Stimulated activated CD8-positive, alpha-beta memory T cell treated with anti-CD3 and anti-CD28 coated beads, Interleukin-2, amount 100 ng/mL, for 48 hours (primary cell): ENCODE results near the gene CDH1.

Source experiments
- DNase-seq, 2 donors: peaks; one replicate each; pipeline ENCODE4 v3.0.0-alpha.2; 2020; ENCODE audit warnings: low read depth in 2 of 2

Gene CDH1

DNA sequence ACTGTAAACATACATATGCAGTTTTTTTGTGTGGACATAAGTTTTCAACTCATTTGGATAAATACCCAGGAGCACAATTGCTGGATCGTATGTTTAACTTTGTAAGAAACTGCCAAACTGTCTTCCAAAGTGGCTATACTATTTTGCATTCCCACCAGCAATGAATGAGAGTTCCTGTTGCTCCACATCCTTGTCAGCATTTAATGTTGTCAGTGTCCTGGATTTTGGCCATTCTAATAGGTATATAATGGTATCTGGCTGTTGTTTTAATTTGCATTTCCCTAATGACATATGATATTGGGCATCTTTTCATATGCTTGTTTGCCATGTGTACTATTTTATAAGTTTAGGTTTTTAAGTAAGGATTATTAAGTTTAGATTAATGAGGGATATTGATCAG lies 120.4 kb downstream of the CDH1 start:
- no peak for DNase-seq

DNA sequence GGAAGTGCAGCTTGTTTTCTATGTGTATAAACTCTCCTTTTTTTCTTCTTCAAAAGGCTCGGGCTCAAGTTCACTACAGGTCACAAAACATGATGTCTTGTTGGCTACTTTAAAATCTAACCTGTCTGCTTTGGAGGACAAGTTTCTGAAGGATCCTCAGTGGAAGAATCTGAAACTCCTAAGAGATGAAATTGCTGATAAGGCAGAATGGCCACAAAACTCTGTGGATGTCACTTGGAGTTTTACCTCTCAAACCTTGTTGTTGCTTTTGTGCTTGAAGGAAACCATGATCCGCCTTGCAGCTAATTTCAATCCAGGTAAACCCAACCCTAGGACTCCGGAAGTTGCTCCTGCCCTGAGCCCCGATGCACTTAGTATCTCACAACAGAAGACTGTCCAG lies 122.7 kb downstream of the CDH1 start:
- no peak for DNase-seq

DNA sequence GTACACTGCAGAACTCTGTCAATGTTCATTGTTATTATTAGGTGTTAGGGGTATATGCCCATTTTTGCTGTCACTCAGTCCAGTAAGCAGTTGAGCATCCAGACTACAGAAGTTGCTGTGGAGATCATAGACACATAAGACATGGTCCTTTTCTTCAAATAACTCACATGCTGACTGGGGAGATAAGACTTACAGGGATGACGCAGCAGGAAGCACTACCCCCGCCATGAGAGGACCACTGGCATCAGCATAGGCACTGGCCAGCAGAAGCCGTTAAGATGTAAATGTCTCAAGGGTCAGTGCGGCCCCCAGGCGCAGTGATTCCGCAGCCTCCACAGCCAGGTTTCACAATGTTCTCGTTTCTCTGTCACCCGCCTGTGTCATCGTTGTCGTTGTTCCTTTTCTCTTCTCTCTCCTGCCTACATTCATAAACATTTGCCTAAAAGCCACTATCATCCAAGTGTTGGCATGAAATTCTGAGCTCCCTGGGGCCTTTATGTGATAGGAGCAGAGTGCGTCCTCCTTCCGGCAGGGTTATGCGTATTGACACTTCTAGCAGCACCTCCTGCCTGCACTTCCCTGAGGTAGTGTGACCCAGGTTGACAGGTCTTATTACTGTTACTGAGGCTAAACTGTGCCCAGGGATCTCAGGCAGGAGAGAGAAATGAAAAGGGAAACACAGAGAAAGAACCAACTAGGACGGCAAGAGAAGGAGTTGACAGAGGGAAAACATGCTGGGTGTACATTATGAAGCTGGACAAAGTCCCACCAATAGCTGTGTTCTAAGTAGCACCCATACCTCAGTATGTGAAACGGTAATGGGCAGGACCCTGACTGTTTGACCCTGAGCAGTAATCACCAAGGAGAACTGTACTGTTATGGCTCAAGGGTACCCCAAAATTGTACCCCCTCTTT lies 124.1 kb downstream of the CDH1 start:
- no peak for DNase-seq

DNA sequence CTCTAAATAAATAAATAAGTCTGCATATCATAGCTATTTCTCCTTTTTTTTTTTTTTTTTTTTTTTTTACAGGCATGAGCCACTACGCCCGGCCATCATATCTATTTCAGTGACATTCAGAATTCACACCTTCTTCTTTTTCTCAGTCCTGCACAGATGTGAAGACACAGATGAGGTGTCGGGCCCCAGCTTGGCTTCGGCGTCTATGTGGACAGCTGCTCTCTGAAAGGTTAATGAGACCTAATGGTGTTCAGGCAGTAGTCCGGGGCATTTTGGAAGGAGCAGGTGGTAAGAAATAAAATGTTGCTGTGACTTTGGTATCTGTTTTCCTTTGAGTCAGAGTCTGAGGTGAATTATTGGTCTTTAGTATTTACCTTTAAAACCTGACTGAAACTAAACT lies 129.8 kb downstream of the CDH1 start:
- no peak for DNase-seq

DNA sequence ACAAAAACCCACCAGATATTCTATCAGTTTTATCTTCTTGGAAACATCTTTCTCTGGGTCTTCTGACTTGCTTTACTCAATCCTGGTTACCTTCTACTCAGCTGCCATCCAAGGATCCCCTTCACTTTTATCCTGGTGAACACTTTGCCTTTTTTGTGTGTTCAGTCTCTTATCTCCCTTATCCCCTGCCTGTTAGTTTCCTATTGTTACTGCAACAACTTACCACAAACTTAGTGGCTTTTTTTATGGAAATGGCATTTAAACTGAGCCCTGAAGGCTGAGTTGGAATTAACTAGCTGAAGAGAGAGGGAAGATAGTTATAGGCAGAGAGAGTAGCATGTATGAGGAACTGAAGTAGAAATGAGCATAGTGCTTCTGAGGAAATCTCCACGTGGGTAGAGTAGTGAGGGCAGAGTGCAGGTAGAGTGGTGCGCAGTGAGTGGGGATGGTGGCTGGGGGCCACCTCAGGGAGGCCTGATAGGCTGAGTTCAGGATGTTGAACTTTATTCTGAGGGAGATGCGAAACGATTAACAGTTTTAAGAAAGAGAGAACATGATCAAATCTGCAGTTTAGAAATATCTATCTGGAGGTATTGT lies 132.5 kb downstream of the CDH1 start:
- no peak for DNase-seq

DNA sequence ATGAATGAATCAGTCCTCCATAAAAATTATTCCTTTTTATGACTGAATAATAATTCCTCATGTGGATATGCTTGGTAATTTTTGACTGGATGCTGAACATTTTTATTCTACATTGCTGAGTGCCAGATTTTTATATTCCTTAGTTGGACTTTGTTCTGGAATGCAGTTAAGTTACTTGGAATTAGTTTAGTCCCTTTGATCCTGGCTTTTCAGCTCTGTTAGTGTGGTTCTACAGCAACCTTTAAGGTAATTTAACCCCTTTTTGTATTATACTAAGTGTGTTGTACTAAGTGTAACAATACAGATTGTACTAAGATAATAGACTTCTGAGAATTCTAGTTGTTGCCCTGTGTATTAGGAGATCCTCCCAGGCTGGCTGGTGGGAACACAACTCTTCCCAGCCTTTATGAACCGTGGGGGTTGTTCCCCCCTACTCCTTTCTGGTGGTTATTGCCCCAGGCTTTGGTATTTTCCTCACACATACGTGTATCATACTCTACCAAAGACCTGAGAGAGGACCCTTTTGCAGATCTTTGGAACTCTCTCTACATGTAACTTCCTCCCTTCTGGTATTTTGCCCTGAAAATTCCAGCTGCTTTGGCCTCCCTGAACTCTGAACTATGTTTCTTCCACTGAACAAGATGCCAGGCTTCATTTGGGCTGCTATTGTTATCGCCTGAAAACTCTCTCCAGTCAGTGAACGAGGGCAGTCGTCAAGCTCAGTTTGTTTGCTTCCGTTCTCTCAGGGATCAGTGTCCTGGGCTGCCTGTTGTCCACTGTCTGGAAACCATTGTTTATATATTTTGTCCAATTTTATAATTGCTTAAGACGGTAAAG lies 136.8 kb downstream of the CDH1 start:
- DNase-seq, result no peak

DNA sequence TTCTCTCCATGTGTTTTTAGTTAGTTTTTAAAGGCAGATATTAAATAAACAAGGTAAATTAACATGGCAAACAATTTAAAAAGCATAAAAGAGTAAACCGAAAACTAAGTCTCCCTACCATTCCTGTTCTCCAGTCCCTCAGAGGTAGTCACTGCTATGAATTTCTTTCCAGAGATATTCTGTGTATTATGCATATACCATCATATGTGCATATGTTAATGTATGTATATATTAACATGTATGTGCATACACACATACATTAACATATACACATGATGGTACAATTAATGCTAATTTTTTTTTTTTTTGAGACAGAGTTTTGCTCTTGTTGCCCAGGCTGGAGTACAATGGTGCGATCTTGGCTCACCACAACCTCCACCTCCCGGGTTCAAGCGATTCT lies 138.8 kb downstream of the CDH1 start:
- DNase-seq, result no peak

DNA sequence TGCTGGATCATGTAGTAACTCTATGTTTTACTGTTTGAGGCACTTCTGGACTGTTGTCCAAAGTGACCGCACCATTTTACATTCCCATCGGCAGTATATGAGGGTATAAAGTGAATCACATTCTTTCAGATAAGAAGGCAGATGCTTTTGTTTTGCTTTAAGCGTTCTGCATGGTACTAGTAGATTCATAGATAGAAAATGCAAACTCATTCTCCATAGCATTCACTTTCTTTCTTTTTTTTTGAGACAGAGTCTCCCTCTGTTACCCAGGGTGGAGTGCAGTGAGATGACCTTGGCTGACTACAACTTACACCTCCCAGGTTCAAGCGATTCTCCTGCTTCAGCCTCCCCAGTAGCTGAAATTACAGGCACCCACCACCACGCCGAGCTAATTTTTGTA lies 146.6 kb downstream of the CDH1 start:
- no peak for DNase-seq

DNA sequence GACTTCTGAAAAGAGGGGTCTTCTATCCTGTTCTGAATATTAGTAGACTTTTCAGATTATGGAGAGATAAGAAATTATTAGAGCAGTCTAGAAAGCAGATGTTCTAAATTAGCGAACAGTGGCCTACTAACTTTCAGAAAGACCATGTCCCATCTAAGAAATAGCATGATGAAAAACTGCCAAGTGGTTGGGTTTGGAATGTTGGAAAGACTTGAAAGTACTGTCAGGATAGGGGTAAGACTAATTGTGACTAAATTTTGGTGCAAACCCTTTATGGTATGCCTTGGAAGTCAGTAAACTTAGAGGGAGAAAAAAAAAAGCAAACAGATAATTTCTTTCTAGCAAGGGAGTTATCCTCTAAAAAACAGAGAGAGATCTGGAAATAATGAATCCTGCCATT lies 147.3 kb downstream of the CDH1 start:
- no peak for DNase-seq
